ENCODE data around the gene NUCB1. TPM values are rescaled to one million over a fixed set of nuclear protein-coding genes. Genes with fewer than 3 reads are reported as not detected.

The NUCB1 gene
- total RNA-seq, 1 experiment from 2014 or later = 153 TPM

- TF ChIP-seq ARID4B (CRISPR knock-in tag; IDR thresholded peaks at IDR 0.05; ENCODE audit: borderline replicate concordance) = no peak
- no peak for TF ChIP-seq FOXP4 (CRISPR knock-in tag; IDR thresholded peaks at IDR 0.05)
- no peak for TF ChIP-seq EMX1 (CRISPR knock-in tag; IDR thresholded peaks at IDR 0.05)
- no peak for TF ChIP-seq ZNF671 (CRISPR knock-in tag; IDR thresholded peaks at IDR 0.05)
- TF ChIP-seq TEAD4 (CRISPR knock-in tag; IDR thresholded peaks at IDR 0.05) = no peak
- TF ChIP-seq ESRRA (CRISPR knock-in tag; IDR thresholded peaks at IDR 0.05; ENCODE audit: borderline replicate concordance) = no peak
- no peak for TF ChIP-seq OVOL2 (CRISPR knock-in tag; IDR thresholded peaks at IDR 0.05; ENCODE audit: borderline replicate concordance)
- no peak for TF ChIP-seq ZBTB21 (CRISPR knock-in tag; IDR thresholded peaks at IDR 0.05; ENCODE audit: borderline replicate concordance)
- no peak for TF ChIP-seq CTCF (IDR thresholded peaks at IDR 0.05)
- no peak for TF ChIP-seq RELA (CRISPR knock-in tag; IDR thresholded peaks at IDR 0.05; ENCODE audit: borderline replicate concordance)
- TF ChIP-seq ETV6 (CRISPR knock-in tag; IDR thresholded peaks at IDR 0.05) = peak; percentile 46; the same call in 1 of the 2 replicates
- peak; percentile 67; the same call in 1 of the 2 replicates for TF ChIP-seq E2F5 (CRISPR knock-in tag; IDR thresholded peaks at IDR 0.05)
- no peak for TF ChIP-seq ZNF317 (CRISPR knock-in tag; IDR thresholded peaks at IDR 0.05; ENCODE audit: borderline replicate concordance, low read depth)
- no peak for TF ChIP-seq FOXK1 (CRISPR knock-in tag; IDR thresholded peaks at IDR 0.05)
- TF ChIP-seq SP1 (CRISPR knock-in tag; conservative IDR thresholded peaks at IDR 0.05) = peak; percentile 89
- TF ChIP-seq ZNF263 (CRISPR knock-in tag; IDR thresholded peaks at IDR 0.05; ENCODE audit: low read depth) = no peak
- TF ChIP-seq TEAD1 (CRISPR knock-in tag; IDR thresholded peaks at IDR 0.05) = no peak
- TF ChIP-seq MYBL2 (CRISPR knock-in tag; IDR thresholded peaks at IDR 0.05) = no peak
- no peak for TF ChIP-seq ZNF532 (CRISPR knock-in tag; IDR thresholded peaks at IDR 0.05; ENCODE audit: borderline replicate concordance)
- TF ChIP-seq FOXP1 (CRISPR knock-in tag; IDR thresholded peaks at IDR 0.05; ENCODE audit: borderline replicate concordance) = peak; percentile 38; the same call in 1 of the 2 replicates
- no peak for TF ChIP-seq JAZF1 (CRISPR knock-in tag; IDR thresholded peaks at IDR 0.05)
- 0 out of 2 replicates have a peak, but pooled peaks have one; percentile 34 for TF ChIP-seq ZNF281 (CRISPR knock-in tag; IDR thresholded peaks at IDR 0.05)
Observed at GRCh38 chr19:48933382-48933932, 33.3 kb downstream of the NUCB1 start, which contains the start of gene DHDH (continued).

Measured in WTC11 (cell line).